Loucy (cell line): ENCODE data around the gene SPATA21.
A peak's percentile ranks its signal among the peaks of the same experiment; 100 is the strongest.

Source experiments
- H2AFZ ChIP-seq: fragments of 200-600 bp; sonication (generic); 2 replicates; pipeline ENCODE4 v1.6.0; 2016; ENCODE audit warnings: antibody characterized with exemption, mild to moderate bottlenecking, low read length, moderate library complexity
- H3F3A ChIP-seq: fragments of 200-600 bp; 2 replicates; pipeline ENCODE4 v1.6.0; 2016; ENCODE audit warnings: antibody characterized with exemption, low read depth, mild to moderate bottlenecking
- H3K27me3 ChIP-seq: fragments of 200-600 bp; sonication (generic); 2 replicates; pipeline ENCODE4 v1.6.1; 2014; ENCODE audit warnings: low read length, mild to moderate bottlenecking; ENCODE audit not compliant: insufficient read depth, poor library complexity, severe bottlenecking
- H3K36me3 ChIP-seq: fragments of 200-600 bp; sonication (generic); 2 replicates; pipeline ENCODE4 v1.6.1; 2016; ENCODE audit warnings: low read length; ENCODE audit not compliant: insufficient read depth
- H3K4me1 ChIP-seq: fragments of 200-600 bp; sonication (generic); 2 replicates; pipeline ENCODE4 v1.5.1; 2014; ENCODE audit warnings: low read length, mild to moderate bottlenecking; ENCODE audit not compliant: insufficient read depth, poor library complexity, severe bottlenecking
- H3K4me2 ChIP-seq: fragments of 200-600 bp; sonication (generic); 2 replicates; pipeline ENCODE4 v1.6.0; 2014; ENCODE audit warnings: antibody characterized with exemption, low read length, low read depth, mild to moderate bottlenecking; ENCODE audit not compliant: poor library complexity, severe bottlenecking
- H3K4me3 ChIP-seq: fragments of 200-600 bp; sonication (generic); 2 replicates; pipeline ENCODE4 v1.5.1; 2014; ENCODE audit warnings: low read length, mild to moderate bottlenecking, mixed read lengths; ENCODE audit not compliant: poor library complexity, severe bottlenecking
- H3K79me2 ChIP-seq: fragments of 200-600 bp; sonication (generic); 2 replicates; pipeline ENCODE4 v1.6.1; 2014; ENCODE audit warnings: low read length; ENCODE audit not compliant: insufficient read depth
- H3K9ac ChIP-seq: fragments of 200-600 bp; sonication (generic); 2 replicates; pipeline ENCODE4 v1.6.0; 2014; ENCODE audit warnings: mild to moderate bottlenecking, low read depth, low read length, moderate library complexity; ENCODE audit not compliant: poor library complexity, severe bottlenecking
- H3K9me2 ChIP-seq: fragments of 200-600 bp; sonication (generic); replicated peaks from 2 replicates; pipeline ENCODE4 v1.6.1; 2016; ENCODE audit warnings: low read depth, low read length, mixed read lengths
- H3K9me3 ChIP-seq: fragments of 200-600 bp; sonication (generic); 2 replicates; pipeline ENCODE4 v1.6.1; 2014; ENCODE audit warnings: mild to moderate bottlenecking, antibody characterized with exemption, low read length, low read depth; ENCODE audit not compliant: insufficient read depth
- H4K20me1 ChIP-seq: fragments of 200-600 bp; sonication (generic); 2 replicates; pipeline ENCODE4 v1.6.0; 2014; ENCODE audit warnings: antibody characterized with exemption, low read length, mild to moderate bottlenecking; ENCODE audit not compliant: insufficient read depth, poor library complexity, severe bottlenecking
- CTCF ChIP-seq: fragments of 200-600 bp; sonication (generic); conservative IDR thresholded peaks from 2 replicates; pipeline ENCODE4 v1.5.1; 2014; ENCODE audit warnings: mild to moderate bottlenecking, antibody characterized with exemption, low read length
- EZH2phosphoT487 ChIP-seq: fragments of 200-600 bp; IDR thresholded peaks from 2 replicates; pipeline ENCODE4 v1.6.1; 2018; ENCODE audit warnings: antibody characterized with exemption, mild to moderate bottlenecking, moderate library complexity, borderline replicate concordance

Gene SPATA21

GRCh38 chr1:16369821-16370220 lies 67.4 kb downstream of the SPATA21 start:
- Histone ChIP-seq H2AFZ (no peak overlapping the region), H3F3A (no peaks in the 10 kb centered on the region), H3K9me2 (no peaks in the 10 kb centered on the region), H4K20me1 (peaks cover 61% of the 10 kb centered on the region), H3K36me3 (no peaks in the 10 kb centered on the region), H3K27me3 (no peaks in the 10 kb centered on the region), H3K4me2 (peak overlapping the region; percentile 85), H3K4me1 (peaks cover 28% of the 10 kb centered on the region), H3K79me2 (peaks cover 73% of the 10 kb centered on the region), H3K9me3 (no peaks in the 10 kb centered on the region), H3K4me3 (no peak overlapping the region), H3K9ac (peak overlapping the region; percentile 95)
- no peak for TF ChIP-seq EZH2phosphoT487
- TF ChIP-seq CTCF = no peak

DNA sequence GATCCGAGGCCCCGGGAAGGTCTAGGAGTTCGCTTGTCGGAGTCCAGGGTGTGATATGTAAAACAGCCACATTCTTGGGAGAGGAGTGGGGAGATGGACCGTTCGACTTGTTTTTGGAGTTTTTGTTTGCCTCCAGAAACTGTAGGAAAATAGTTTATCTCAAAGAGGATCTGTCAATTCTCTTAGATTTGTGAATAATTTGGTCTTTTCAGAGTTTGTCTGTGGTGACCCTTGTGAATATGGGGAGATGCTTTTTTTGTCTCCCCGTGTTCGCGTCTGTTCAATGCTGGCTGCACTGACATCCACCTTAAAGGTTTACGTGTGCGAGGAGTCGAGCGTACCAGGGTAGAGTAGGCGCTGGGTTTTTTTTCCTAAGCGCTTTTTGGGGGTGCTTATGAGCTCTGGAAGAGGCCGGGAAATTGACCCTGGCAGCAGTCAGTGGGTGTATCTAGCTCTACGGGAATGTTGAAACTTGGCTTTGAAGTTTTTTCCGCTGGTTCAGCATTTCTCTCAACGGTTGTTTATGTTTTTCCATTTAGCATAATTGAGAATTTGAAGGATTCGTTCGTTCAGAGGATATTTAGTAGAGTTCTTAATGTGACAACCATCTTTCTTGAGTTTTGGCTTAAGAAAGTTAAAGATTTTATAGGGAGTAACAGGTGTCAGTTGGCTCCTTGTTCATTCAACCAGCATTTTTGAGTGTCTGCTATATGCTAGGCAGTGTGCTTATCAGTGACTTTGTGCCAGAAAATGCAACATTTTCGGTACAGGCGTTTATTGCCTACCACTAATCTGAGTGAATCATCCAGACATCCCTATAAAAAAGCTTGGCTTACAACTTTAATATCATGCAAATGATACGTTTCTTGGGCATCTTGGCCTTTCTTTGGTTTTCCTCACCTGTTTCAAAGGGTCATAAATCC lies 69.0 kb downstream of the SPATA21 start:
- no peaks in the 10 kb centered on the region for H3K27me3 ChIP-seq
- H2AFZ ChIP-seq = peak overlapping the region; percentile 79; the same call in 1 of the 2 replicates
- H3F3A ChIP-seq = no peaks in the 10 kb centered on the region
- peak overlapping the region; percentile 93 for H3K4me3 ChIP-seq
- peaks cover 23% of the 10 kb centered on the region for H3K4me1 ChIP-seq
- no peaks in the 10 kb centered on the region for H3K9me2 ChIP-seq
- H3K36me3 ChIP-seq = no peaks in the 10 kb centered on the region
- no peak for TF ChIP-seq EZH2phosphoT487
- no peak for TF ChIP-seq CTCF
- peaks cover 48% of the 10 kb centered on the region for H4K20me1 ChIP-seq
- peaks cover 58% of the 10 kb centered on the region for H3K79me2 ChIP-seq
- H3K9me3 ChIP-seq = no peaks in the 10 kb centered on the region
- peak overlapping the region; percentile 85 for H3K4me2 ChIP-seq
- H3K9ac ChIP-seq = peak overlapping the region; percentile 95

DNA sequence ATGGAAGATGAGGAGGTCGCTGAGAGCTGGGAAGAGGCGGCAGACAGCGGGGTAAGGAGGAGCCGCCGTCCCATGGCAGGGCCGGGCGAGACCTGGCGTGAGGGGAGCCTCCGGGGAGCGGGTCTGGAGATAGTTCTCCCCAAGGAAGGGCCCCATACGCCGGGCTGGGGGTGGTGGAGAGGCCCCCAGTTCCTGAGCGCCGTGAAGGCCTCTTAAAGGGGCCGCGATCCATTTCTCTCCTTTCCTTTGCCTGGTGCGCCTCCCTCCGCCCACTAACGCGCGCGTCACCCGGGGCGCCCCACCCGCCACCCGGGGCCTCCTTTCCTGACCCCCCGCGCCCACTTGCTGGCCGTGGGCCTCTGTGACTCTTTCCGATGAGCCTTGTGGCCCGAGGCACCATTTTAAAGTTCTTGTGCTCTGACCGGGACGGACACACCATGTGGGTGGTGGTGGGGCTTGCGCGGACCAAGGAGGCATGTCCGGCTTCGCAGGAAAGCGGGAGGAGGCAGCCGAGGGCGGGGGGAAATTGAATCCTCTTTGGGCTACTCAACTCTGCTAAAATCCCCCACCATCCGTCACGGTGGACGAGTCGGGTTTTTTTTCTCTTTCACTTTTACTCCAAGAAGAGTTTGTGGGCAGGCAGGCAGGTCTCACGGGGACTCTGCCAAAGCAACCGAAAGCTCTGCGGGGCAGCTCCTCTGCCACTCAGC lies 69.8 kb downstream of the SPATA21 start:
- peaks cover 41% of the 10 kb centered on the region for H4K20me1 ChIP-seq

More for the DNA sequence above, 69.8 kb downstream of the SPATA21 start:
- Histone ChIP-seq H2AFZ (peak overlapping the region; percentile 79), H3K36me3 (no peaks in the 10 kb centered on the region), H3F3A (no peaks in the 10 kb centered on the region), H3K9me3 (no peaks in the 10 kb centered on the region), H3K4me3 (peak overlapping the region; percentile 93), H3K27me3 (no peaks in the 10 kb centered on the region), H3K9ac (peak overlapping the region; percentile 95), H3K4me2 (peak overlapping the region; percentile 85), H3K79me2 (peaks cover 50% of the 10 kb centered on the region), H3K4me1 (peaks cover 25% of the 10 kb centered on the region), H3K9me2 (no peaks in the 10 kb centered on the region)
- TF ChIP-seq CTCF = no peak
- no peak for TF ChIP-seq EZH2phosphoT487
